ENCODE data around the gene ALK.

- TF ChIP-seq CTCF (IDR thresholded peaks at IDR 0.05), result no peak
- no peak for TF ChIP-seq EP300 (IDR thresholded peaks at IDR 0.05)
- TF ChIP-seq POLR2A (IDR thresholded peaks at IDR 0.05), result no peak
Measured at GRCh38 chr2:29879456-29879855, 41.9 kb downstream of the ALK start.
